PFSK-1 (cell line): ENCODE data around the gene SHTN1.

Experiments used
- POLR2AphosphoS5 ChIP-seq: IDR thresholded peaks from 2 replicates; pipeline ENCODE4 v1.6.1; 2012; ENCODE audit warnings: low read depth, mild to moderate bottlenecking, control low read depth, low read length, moderate library complexity
- REST ChIP-seq, 2 experiments: IDR thresholded peaks; 2 replicates each; pipeline versions ENCODE4 v1.6.1 to v1.8.0; 2011 to 2012; ENCODE audit warnings: low read depth in 2 of 2, low read length in 2 of 2, control low read depth in 1 of 2, inconsistent platforms in 1 of 2, mild to moderate bottlenecking in 1 of 2, moderate library complexity in 1 of 2; ENCODE audit not compliant: insufficient read depth in 1 of 2

- TF ChIP-seq POLR2AphosphoS5 (no peak), REST (IDR thresholded peaks at IDR 0.05; ENCODE audit: insufficient read depth in 1 of 2, low read depth in 2 of 2, low read length in 2 of 2) (no peak)
Measured at GRCh38 chr10:116878123-116878522, 126.9 kb downstream of the SHTN1 start.
